Measurements from ENCODE around the gene DOC2B. TPM values are rescaled to one million over a fixed set of nuclear protein-coding genes. Genes with fewer than 3 reads are reported as not detected.
"Not testable (repeated sequence)": the region's sequence is repeated elsewhere in the genome, so short reads cannot be mapped to it uniquely, and the experiment has no call there.

The DOC2B gene
- total and polyA plus RNA-seq, 7 donors: 1.7 to 6.3 (median 3.3) TPM

DNA sequence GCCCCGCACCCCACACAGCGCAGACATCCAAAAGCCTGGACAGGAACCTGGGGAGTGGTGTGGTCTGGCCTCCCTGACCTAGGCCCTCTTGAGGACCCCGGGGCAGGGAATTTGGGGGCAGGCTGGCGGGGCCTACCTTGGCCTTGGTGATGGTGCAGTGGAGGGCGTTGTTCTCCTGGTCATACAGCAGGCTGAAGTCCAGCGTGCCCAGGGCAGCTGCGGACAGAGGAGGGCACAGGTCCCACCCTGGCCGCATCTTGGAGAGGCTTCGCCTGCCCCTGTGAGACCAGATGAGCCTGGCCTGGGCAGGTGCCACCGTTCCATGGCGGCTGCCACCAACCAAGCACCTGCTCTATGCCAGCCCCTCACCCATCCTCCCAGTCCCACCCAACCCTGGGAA lies 9.0 kb downstream of the DOC2B start:
- 75 to 88% (median 84%) methylated on average over 11 of the region's 11 CpGs for WGBS, 3 donors
- intact Hi-C loops (cut with DNase I): no loop called here
- no peaks in the 10 kb centered on the region for H3K9me3 ChIP-seq
- TF ChIP-seq, protein P1, sequence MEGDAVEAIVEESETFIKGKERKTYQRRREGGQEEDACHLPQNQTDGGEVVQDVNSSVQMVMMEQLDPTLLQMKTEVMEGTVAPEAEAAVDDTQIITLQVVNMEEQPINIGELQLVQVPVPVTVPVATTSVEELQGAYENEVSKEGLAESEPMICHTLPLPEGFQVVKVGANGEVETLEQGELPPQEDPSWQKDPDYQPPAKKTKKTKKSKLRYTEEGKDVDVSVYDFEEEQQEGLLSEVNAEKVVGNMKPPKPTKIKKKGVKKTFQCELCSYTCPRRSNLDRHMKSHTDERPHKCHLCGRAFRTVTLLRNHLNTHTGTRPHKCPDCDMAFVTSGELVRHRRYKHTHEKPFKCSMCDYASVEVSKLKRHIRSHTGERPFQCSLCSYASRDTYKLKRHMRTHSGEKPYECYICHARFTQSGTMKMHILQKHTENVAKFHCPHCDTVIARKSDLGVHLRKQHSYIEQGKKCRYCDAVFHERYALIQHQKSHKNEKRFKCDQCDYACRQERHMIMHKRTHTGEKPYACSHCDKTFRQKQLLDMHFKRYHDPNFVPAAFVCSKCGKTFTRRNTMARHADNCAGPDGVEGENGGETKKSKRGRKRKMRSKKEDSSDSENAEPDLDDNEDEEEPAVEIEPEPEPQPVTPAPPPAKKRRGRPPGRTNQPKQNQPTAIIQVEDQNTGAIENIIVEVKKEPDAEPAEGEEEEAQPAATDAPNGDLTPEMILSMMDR (IDR thresholded peaks at IDR 0.05): no peak
- no peak overlapping the region for H3K27ac ChIP-seq
- H3K4me1 ChIP-seq: no peaks in the 10 kb centered on the region
- ATAC-seq (no peak), DNase-seq (no peak)
- H3K27me3 ChIP-seq (ENCODE audit: insufficient read depth in 3 of 3, low read length in 2 of 3): peaks cover 0 to 2% (median 0%) of the 10 kb centered on the region in 3 donors
- no peak overlapping the region for H3K4me3 ChIP-seq
- no peaks in the 10 kb centered on the region for H3K36me3 ChIP-seq (ENCODE audit: insufficient read depth in 1 of 2, low read depth in 1 of 2)

DNA sequence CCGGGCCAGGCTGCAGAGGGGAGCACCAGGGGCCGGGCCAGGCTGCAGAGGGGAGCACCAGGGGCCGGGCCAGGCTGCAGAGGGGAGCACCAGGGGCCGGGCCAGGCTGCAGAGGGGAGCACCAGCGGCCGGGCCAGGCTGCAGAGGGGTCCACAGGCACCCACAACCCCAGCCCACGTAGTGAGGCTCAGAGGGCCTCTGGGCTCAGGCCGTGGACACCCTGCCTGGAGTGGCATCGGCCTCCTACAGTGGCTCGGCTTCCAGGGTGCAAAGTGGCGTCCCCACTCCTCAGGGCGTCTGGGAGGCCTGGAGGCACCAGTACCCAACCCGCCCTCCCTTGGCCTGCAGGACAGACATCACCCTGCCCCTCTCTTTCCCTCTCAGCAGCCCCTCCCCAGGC lies 9.6 kb downstream of the DOC2B start:
- H3K27me3 ChIP-seq (ENCODE audit: insufficient read depth in 3 of 3, low read length in 2 of 3): no peaks in the 10 kb centered on the region
- ATAC-seq (no peak), DNase-seq (peak in 1 of 2 donors; percentile 7)
- no peaks in the 10 kb centered on the region for H3K4me1 ChIP-seq
- intact Hi-C loops (cut with DNase I): no loop called here
- TF ChIP-seq, protein P1 (IDR thresholded peaks at IDR 0.05): no peak
- H3K27ac ChIP-seq: no peak overlapping the region
- H3K36me3 ChIP-seq (ENCODE audit: insufficient read depth in 1 of 2, low read depth in 1 of 2): no peaks in the 10 kb centered on the region
- 91 to 100% (median 95%) methylated on average over 9 to 12 of the region's 13 CpGs for WGBS, 3 donors
- H3K4me3 ChIP-seq: no peak overlapping the region
- no peaks in the 10 kb centered on the region for H3K9me3 ChIP-seq

DNA sequence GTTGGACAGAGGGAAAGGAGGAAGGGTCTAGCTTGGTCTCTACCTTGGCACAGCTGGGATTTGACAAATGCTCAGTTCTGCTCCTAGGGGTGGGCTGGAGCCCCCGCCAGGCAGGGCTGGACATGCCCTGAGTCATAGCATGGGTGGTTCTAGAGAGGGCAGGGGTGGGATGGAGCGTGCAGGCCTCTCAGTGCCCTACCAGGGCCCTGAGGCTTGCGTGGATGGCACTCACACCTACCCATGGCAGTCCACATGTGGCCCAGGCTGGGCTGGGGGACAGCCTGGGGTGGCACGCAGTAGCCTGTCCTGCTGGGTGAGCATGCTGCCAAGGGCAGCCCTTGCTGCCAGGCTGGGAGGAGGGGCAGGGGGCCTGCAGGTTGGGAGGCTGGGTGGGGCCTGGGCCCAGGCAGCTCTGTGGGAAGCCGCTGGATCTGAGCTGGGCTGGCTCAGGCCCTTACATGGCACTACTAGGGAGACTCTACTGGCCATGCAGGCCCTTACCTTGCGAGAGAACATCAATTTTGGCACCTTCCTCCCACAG lies 11.2 kb downstream of the DOC2B start:
- Histone ChIP-seq H3K27ac (no peak overlapping the region), H3K9me3 (no peaks in the 10 kb centered on the region), H3K36me3 (ENCODE audit: insufficient read depth in 1 of 2, low read depth in 1 of 2) (no peaks in the 10 kb centered on the region), H3K27me3 (ENCODE audit: insufficient read depth in 3 of 3, low read length in 2 of 3) (no peaks in the 10 kb centered on the region), H3K4me3 (no peak overlapping the region), H3K4me1 (no peaks in the 10 kb centered on the region)
- intact Hi-C loops (cut with DNase I): no loop called here
- ATAC-seq: no peak
- TF ChIP-seq, protein P1 (IDR thresholded peaks at IDR 0.05): no peak
- WGBS, 3 donors: 87 to 92% (median 88%) methylated on average over 6 of the region's 6 CpGs
- peak; percentile 6 to 49 for DNase-seq

DNA sequence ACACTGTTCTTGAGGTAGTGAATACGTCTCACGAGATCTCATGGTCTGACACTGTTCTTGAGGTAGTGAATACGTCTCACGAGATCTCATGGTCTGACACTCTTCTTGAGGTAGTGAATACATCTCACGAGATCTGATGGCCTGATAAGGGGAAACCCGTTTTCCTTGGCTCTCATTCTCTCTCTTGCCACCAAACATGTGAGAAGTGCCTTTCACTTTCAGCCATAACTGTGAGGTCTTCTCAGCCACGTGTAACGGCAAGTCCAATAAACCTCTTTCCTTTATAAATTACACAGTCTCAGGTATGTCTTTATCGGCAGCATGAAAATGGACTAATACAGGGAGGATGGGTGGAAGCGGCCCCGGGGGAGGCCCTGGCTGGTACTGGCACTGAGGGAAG lies 12.8 kb downstream of the DOC2B start:
- H3K36me3 ChIP-seq (ENCODE audit: insufficient read depth in 1 of 2, low read depth in 1 of 2); H3K9me3 ChIP-seq; ATAC-seq; H3K4me1 ChIP-seq; DNase-seq; H3K27me3 ChIP-seq (ENCODE audit: insufficient read depth in 3 of 3, low read length in 2 of 3); H3K4me3 ChIP-seq; H3K27ac ChIP-seq; intact Hi-C loops (cut with DNase I): not testable (repeated sequence)
- WGBS, 3 donors: 79 to 86% (median 82%) methylated on average over 9 of the region's 11 CpGs

DNA sequence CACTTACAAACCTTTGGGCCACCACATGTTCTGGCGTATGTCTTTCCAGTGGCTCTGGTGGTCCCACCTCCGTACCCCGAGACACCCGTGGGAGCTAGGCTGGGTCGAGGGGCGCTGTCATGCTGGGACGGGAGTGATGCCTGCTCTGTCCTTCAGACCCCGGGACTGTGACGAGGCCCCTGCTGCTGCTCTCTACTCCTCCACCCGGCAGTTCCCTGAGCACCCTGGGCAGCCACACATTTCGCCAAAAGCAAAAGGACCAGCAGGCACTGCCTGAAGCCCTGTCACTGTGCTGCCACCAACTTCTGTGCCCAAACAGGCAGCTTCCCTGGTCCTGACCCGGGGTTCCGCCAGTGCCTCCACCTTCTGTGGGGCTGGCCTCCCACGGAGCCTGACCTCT lies 15.5 kb downstream of the DOC2B start:
- Histone ChIP-seq H3K27ac (no peak overlapping the region), H3K4me1 (no peaks in the 10 kb centered on the region), H3K4me3 (no peak overlapping the region), H3K27me3 (ENCODE audit: insufficient read depth in 3 of 3, low read length in 2 of 3) (no peaks in the 10 kb centered on the region), H3K9me3 (no peaks in the 10 kb centered on the region), H3K36me3 (ENCODE audit: insufficient read depth in 1 of 2, low read depth in 1 of 2) (no peaks in the 10 kb centered on the region)
- intact Hi-C loops (cut with DNase I): loop anchor here in 1 of 2 donors (2.0 kb wide), 1 partner anchor 221 kb away; no protein-coding TSS in a partner anchor
- WGBS, 3 donors: 88 to 92% (median 91%) methylated on average over 14 of the region's 14 CpGs
- TF ChIP-seq, protein P1 (IDR thresholded peaks at IDR 0.05): no peak
- DNase-seq (no peak), ATAC-seq (no peak)
